Endothelial cell of umbilical vein (primary cell): Measurements from ENCODE around the gene ZKSCAN1. TPM values are rescaled to one million over a fixed set of nuclear protein-coding genes. Genes with fewer than 3 reads are reported as not detected.

Experiments
- BruUV-seq: library from RNA; stranded (reverse); fragments of 400-500 nt; replicated peaks from 2 replicates; lab custom pipeline; 2021; lab: Mats Ljungman, UMichigan
- CTCF ChIA-PET: fragments of 300-600, 350-600 bp; sonication (Branson Sonifier 250); formaldehyde crosslinking; loops from one replicate; lab custom pipeline; 2021; ENCODE audit warnings: antibody characterized with exemption, inconsistent platforms; lab: Charles Lee
- POLR2A ChIA-PET: fragments of 300-600, 350-600 bp; sonication (Branson Sonifier 250); formaldehyde crosslinking; loops from one replicate; lab custom pipeline; 2021; ENCODE audit warnings: antibody characterized with exemption, inconsistent platforms; lab: Charles Lee
- DNase-seq: peaks from one replicate; pipeline ENCODE4 v3.0.0-alpha.2; 2011; ENCODE audit warnings: low read depth, low spot score
- FAIRE-seq: peaks from 2 replicates; lab custom pipeline; 2011; peaks lifted over from hg19 to GRCh38; lab: Jason Lieb, UNC
- H2AFZ ChIP-seq: 2 replicates; pipeline ENCODE4 v1.6.0; 2012; ENCODE audit warnings: low read depth, low read length, control low read depth, inconsistent platforms
- H3K27ac ChIP-seq: 2 replicates; pipeline ENCODE4 v1.5.1; 2011; ENCODE audit warnings: low read depth, mild to moderate bottlenecking, control low read depth, low read length, moderate library complexity; ENCODE audit not compliant: insufficient read depth
- H3K27me3 ChIP-seq, 2 experiments: 2 replicates each; pipeline versions ENCODE4 v1.6.0 to v1.6.1; 2011; ENCODE audit warnings: low read length in 2 of 2, mixed read lengths in 1 of 2; ENCODE audit not compliant: control insufficient read depth in 2 of 2, insufficient read depth in 2 of 2
- H3K36me3 ChIP-seq, 2 experiments: 2 replicates in 1 of 2; 3 replicates in 1 of 2; pipeline ENCODE4 v1.5.1; 2011; ENCODE audit warnings: low read length in 2 of 2, mild to moderate bottlenecking in 1 of 2, moderate library complexity in 1 of 2; ENCODE audit not compliant: control insufficient read depth in 2 of 2, insufficient read depth in 2 of 2; ENCODE audit errors: extremely low read depth in 1 of 2
- H3K4me1 ChIP-seq: 3 replicates; pipeline ENCODE4 v1.5.1; 2011; ENCODE audit warnings: mild to moderate bottlenecking, low read length; ENCODE audit not compliant: control insufficient read depth, insufficient read depth; ENCODE audit errors: extremely low read depth
- H3K4me2 ChIP-seq: 2 replicates; pipeline ENCODE4 v1.6.1; 2011; ENCODE audit warnings: low read length, control low read depth, mixed read lengths; ENCODE audit not compliant: insufficient read depth
- H3K4me3 ChIP-seq, 3 experiments: fragments of 200-600 bp in 1 of 3; sonication (generic), shearing (Covaris generic) in 1 of 3; replicated peaks in 1 of 3; 2 replicates each; pipeline ENCODE4 v1.5.1; 2011 to 2016; ENCODE audit warnings: control low read depth in 3 of 3, low read length in 3 of 3, mild to moderate bottlenecking in 2 of 3, inconsistent platforms in 1 of 3, low read depth in 1 of 3, moderate library complexity in 1 of 3; ENCODE audit not compliant: insufficient read depth in 1 of 3
- H3K79me2 ChIP-seq: 2 replicates; pipeline ENCODE4 v1.6.0; 2012; ENCODE audit warnings: low read length, inconsistent platforms; ENCODE audit not compliant: control insufficient read depth, insufficient read depth
- H3K9ac ChIP-seq: replicated peaks from 2 replicates; pipeline ENCODE3; 2011; ENCODE audit warnings: low read length, control low read depth; ENCODE audit not compliant: insufficient read depth; ENCODE audit errors: extremely low read depth
- H3K9me1 ChIP-seq: replicated peaks from 3 replicates; pipeline ENCODE4 v1.6.0; 2011; ENCODE audit warnings: mild to moderate bottlenecking, low read length; ENCODE audit not compliant: control insufficient read depth, insufficient read depth; ENCODE audit errors: extremely low read depth
- H3K9me3 ChIP-seq: replicated peaks from 2 replicates; pipeline ENCODE4 v1.5.1; 2012; ENCODE audit warnings: low read length, inconsistent platforms; ENCODE audit not compliant: control insufficient read depth, insufficient read depth
- H4K20me1 ChIP-seq: replicated peaks from 2 replicates; pipeline ENCODE3; 2011; ENCODE audit warnings: mild to moderate bottlenecking, low read length; ENCODE audit not compliant: control insufficient read depth, insufficient read depth; ENCODE audit errors: extremely low read depth
- CTCF ChIP-seq, 2 donors: IDR thresholded peaks; 1 replicate in 1 of 2; 2 replicates in 1 of 2; pipeline ENCODE4 v1.5.1; 2011; ENCODE audit warnings: low read length in 2 of 2, mild to moderate bottlenecking in 2 of 2, moderate library complexity in 2 of 2, control low read depth in 1 of 2, inconsistent platforms in 1 of 2, low read depth in 1 of 2; ENCODE audit not compliant: insufficient read depth in 1 of 2; ENCODE audit errors: extremely low read depth in 1 of 2
- EZH2 ChIP-seq: IDR thresholded peaks from 2 replicates; pipeline ENCODE4 v1.6.1; 2012; ENCODE audit warnings: borderline replicate concordance, low read depth, mild to moderate bottlenecking, moderate library complexity, low read length, inconsistent platforms; ENCODE audit not compliant: severe bottlenecking
- FOS ChIP-seq: IDR thresholded peaks from 2 replicates; pipeline ENCODE4 v1.6.1; 2011; ENCODE audit warnings: mild to moderate bottlenecking, low read length, moderate library complexity, borderline replicate concordance; ENCODE audit not compliant: insufficient read depth
- GATA2 ChIP-seq: IDR thresholded peaks from 2 replicates; pipeline ENCODE4 v1.7.0; 2011; ENCODE audit warnings: low read depth, mild to moderate bottlenecking, moderate library complexity, mixed read lengths, low read length; ENCODE audit not compliant: insufficient read length, insufficient read depth
- JUN ChIP-seq: IDR thresholded peaks from 2 replicates; pipeline ENCODE4 v1.6.1; 2011; ENCODE audit warnings: borderline replicate concordance, low read depth; ENCODE audit not compliant: insufficient read length, insufficient read depth
- MYC ChIP-seq: IDR thresholded peaks from one replicate; pipeline ENCODE4 v1.6.1; 2011; ENCODE audit warnings: mild to moderate bottlenecking, low read depth, low read length
- POLR2A ChIP-seq: IDR thresholded peaks from 2 replicates; pipeline ENCODE4 v1.6.1; 2012; ENCODE audit warnings: low read depth, mild to moderate bottlenecking, control low read depth, low read length
- POLR2AphosphoS5 ChIP-seq: IDR thresholded peaks from 2 replicates; pipeline ENCODE4 v1.6.1; 2012; ENCODE audit warnings: low read depth, mild to moderate bottlenecking, control low read depth, low read length, moderate library complexity; ENCODE audit not compliant: insufficient read depth
- dilution Hi-C: fragments of 300-500 bp; cut with MboI; formaldehyde crosslinking; loops from one replicate; pipeline ENCODE4 v1.15.0; 2019; ENCODE audit warnings: low sequenced_read_pairs; ENCODE audit not compliant: extremely low pct_ligation_motif_present
- intact Hi-C: fragments of 100-400 bp; cut with micrococcal nuclease; formaldehyde crosslinking; loops from one replicate; pipeline ENCODE4 v1.10.0; 2022
- polyA plus RNA-seq, 4 experiments: library from polyadenylated mRNA; depleted of rRNA in 3 of 4; stranded (reverse) in 3 of 4; unstranded in 1 of 4; fragments of >200 nt; gene quantifications; 2 replicates each; pipeline versions ENCODE4 v1.2.1 to v1.2.3, GENCODE V29; 2011 to 2012; ENCODE audit warnings: missing spikeins in 1 of 4
- total RNA-seq: library from RNA; stranded (reverse); gene quantifications from 2 replicates; pipeline ENCODE4 v1.2.3, GENCODE V29; 2021
- TF ChIP-seq, protein P1 (sequence below): IDR thresholded peaks from 2 replicates; pipeline ENCODE4 v1.6.1; 2011; ENCODE audit not compliant: insufficient read depth, insufficient read length

The ZKSCAN1 gene
- total and polyA plus RNA-seq, 2 donors (not counting 3 experiments of a cell fraction or from before 2014, with no cell fraction given), result 12.3 to 57.8 TPM

DNA sequence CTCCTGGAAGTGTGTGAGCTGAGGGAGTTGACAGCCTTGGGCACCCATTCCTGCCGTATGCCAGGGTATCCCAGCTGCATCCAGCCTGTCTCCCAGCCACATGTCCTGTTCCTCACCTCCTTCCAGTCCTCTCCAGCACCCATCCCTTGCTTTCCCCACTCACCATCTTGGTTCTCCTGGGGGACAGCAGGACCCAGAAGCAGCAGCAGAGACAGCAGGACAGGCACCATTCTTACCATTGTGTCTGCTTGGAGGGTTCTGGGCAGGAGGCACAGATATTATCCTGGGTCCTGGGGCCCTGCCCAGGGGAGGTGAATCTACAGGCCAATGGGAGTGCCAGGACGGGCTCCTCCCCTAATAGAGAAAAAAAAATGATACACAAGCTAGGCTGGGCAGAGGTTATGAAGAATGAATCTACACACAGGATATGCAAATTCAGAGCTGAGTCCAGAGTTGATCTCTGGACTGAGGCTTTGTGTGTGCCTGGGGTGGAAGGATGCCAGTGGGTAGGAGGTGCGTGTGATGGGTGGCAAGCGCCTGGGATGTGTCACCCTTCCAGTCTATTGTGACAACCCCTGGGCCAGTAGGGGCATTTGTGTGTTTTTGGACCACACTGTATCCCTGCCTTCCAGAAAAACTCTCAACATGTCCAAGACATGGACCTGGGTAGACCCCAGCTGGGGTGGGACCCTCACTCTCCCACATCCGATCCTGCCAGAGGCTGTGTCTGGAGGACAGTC, 39.4 kb upstream of the ZKSCAN1 start, which contains the start of gene AZGP1:
Gene AZGP1, minus strand, starts transcription at position 250 of the 740 bp plus-strand sequence. Its CDS starts 11 bp downstream, at position 239.
- no peak within 1 kb of the TSS for H3K27ac ChIP-seq
- DNase-seq (no peak), FAIRE-seq (no peak)
- no peak within 1 kb of the TSS for H3K4me3 ChIP-seq
- no peaks in the 10 kb centered on the region for H4K20me1 ChIP-seq
- TF ChIP-seq FOS, result no peak
- no peak for TF ChIP-seq CTCF (IDR thresholded peaks at IDR 0.05; ENCODE audit: extremely low read depth in 1 of 2, insufficient read depth in 1 of 2, low read depth in 1 of 2, low read length in 2 of 2)
- TF ChIP-seq JUN, result no peak
- TF ChIP-seq, protein P1, sequence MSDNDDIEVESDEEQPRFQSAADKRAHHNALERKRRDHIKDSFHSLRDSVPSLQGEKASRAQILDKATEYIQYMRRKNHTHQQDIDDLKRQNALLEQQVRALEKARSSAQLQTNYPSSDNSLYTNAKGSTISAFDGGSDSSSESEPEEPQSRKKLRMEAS, result no peak
- TF ChIP-seq GATA2, result no peak
- TF ChIP-seq EZH2, result no peak
- TF ChIP-seq POLR2AphosphoS5, result no peak
- no peak for TF ChIP-seq POLR2A
- no peak for TF ChIP-seq MYC
- intact Hi-C loops (loop anchor here (5.0 kb wide), 1 partner anchor 76 kb away; no protein-coding TSS in a partner anchor), dilution Hi-C loops (no loop called here)
- H3K79me2 ChIP-seq, result no peaks in the 10 kb centered on the region
- no peaks in the 10 kb centered on the region for H3K9me1 ChIP-seq
- peaks cover 0 to 5% of the 10 kb centered on the region in 2 experiments for H3K27me3 ChIP-seq
- CTCF ChIA-PET, result interaction anchor here (0.6 to 1.5 kb wide), 2 partner anchors 77 to 1315 kb away, joined by 3 to 4 read pairs; no protein-coding TSS in a partner anchor
- no peak within 1 kb of the TSS for H2AFZ ChIP-seq
- H3K4me1 ChIP-seq, result no peaks in the 10 kb centered on the region
- no peaks in the 10 kb centered on the region for H3K36me3 ChIP-seq
- no peaks in the 10 kb centered on the region for H3K9me3 ChIP-seq
- BruUV-seq, result no TSS peak
- POLR2A ChIA-PET, result no interaction called here
- no peak within 1 kb of the TSS for H3K9ac ChIP-seq
- no peak within 1 kb of the TSS for H3K4me2 ChIP-seq
